Measurements from ENCODE around the gene BEGAIN.

DNA sequence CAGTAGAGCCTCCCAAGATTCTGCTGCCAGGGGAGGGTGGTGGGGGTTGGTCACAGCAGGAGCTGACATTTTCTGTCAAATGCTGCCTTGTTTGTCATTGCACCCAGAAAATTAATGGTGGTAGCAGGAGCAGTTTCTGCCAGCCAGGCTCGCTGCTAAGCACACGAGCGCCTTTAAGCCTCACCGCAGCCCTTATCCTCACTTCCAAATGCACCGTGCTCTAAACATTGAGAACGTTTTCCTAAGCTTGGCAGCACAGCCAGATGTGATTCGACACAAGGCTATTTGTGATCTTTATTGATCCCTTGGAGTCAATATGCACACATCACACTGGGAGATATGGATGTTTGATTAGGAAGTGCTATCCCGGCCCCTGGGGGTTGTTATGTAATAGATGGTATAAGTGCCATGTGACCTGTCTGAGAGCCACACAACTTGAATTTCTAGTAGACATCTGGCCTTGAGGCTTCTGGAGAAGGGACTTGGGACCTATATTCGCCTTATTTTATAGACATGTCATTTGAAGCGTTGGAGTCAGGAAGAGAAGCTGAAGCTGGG is 31.6 kb upstream of the BEGAIN start:
- TF ChIP-seq, protein P1, sequence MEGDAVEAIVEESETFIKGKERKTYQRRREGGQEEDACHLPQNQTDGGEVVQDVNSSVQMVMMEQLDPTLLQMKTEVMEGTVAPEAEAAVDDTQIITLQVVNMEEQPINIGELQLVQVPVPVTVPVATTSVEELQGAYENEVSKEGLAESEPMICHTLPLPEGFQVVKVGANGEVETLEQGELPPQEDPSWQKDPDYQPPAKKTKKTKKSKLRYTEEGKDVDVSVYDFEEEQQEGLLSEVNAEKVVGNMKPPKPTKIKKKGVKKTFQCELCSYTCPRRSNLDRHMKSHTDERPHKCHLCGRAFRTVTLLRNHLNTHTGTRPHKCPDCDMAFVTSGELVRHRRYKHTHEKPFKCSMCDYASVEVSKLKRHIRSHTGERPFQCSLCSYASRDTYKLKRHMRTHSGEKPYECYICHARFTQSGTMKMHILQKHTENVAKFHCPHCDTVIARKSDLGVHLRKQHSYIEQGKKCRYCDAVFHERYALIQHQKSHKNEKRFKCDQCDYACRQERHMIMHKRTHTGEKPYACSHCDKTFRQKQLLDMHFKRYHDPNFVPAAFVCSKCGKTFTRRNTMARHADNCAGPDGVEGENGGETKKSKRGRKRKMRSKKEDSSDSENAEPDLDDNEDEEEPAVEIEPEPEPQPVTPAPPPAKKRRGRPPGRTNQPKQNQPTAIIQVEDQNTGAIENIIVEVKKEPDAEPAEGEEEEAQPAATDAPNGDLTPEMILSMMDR (IDR thresholded peaks at IDR 0.05; ENCODE audit: low read depth, low read length, poor library complexity, severe bottlenecking), result no peak
- no peak for TF ChIP-seq EZH2phosphoT487 (IDR thresholded peaks at IDR 0.05; ENCODE audit: borderline replicate concordance, low read length)

Data from DOHH2 (cell line).